ENCODE data around the gene SHMT2. TPM values are rescaled to one million over a fixed set of nuclear protein-coding genes. Genes with fewer than 3 reads are reported as not detected.

Gene SHMT2
- total RNA-seq, 1 donor from 2014 or later = 268 TPM

DNA sequence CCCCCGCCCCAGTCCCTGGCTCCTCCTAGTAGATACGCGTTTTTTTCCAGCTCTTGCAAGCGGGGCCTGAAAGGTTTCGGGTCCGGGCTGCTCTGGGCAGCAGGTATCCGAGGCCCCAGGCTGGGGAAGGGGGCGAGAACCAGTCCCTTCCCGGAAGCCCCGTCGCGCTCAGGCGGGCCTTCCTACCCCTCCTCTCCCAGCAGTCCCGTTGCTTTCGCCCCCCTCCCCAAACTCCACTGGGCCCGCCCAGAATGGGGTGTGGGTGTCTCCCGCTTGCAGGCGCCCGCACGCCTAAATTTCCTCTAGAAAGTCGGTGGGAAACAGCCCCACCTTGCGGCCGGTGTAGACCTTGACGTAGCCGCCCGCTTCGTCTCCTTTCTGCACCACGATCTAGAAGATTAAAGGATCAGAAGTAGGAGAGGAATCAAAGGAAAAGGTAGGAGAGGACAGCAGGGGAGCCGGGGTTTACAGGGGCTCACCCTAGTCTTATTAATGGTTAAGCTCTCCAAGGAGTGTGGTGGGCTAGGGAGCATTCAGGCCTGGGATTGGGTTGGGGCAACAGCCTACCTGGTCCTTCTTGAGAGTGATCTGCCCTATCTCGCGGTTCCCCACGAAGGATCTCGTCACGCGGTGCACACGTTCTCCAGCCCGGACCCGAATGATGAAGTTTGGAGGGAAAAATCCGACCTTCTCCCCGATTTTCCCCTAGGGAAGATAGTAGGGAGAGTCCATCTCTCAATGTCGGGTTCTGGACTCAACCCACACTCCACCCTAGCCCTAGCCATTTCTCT lies 14.2 kb downstream of the SHMT2 start:
- DNase-seq = peak; percentile 77
- H3K27ac Mint-ChIP-seq = peak overlapping the region; percentile 42
- H3K4me1 Mint-ChIP-seq = peaks cover 55% of the 10 kb centered on the region
- no peaks in the 10 kb centered on the region for H3K9me3 Mint-ChIP-seq
- TF ChIP-seq, protein P1, sequence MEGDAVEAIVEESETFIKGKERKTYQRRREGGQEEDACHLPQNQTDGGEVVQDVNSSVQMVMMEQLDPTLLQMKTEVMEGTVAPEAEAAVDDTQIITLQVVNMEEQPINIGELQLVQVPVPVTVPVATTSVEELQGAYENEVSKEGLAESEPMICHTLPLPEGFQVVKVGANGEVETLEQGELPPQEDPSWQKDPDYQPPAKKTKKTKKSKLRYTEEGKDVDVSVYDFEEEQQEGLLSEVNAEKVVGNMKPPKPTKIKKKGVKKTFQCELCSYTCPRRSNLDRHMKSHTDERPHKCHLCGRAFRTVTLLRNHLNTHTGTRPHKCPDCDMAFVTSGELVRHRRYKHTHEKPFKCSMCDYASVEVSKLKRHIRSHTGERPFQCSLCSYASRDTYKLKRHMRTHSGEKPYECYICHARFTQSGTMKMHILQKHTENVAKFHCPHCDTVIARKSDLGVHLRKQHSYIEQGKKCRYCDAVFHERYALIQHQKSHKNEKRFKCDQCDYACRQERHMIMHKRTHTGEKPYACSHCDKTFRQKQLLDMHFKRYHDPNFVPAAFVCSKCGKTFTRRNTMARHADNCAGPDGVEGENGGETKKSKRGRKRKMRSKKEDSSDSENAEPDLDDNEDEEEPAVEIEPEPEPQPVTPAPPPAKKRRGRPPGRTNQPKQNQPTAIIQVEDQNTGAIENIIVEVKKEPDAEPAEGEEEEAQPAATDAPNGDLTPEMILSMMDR (IDR thresholded peaks at IDR 0.05) = no peak
- peaks cover 10% of the 10 kb centered on the region for H3K36me3 Mint-ChIP-seq (ENCODE audit: low read depth)
- intact Hi-C loops (cut with micrococcal nuclease) = loop anchor here (1.0 to 10.0 kb wide), 6 partner anchors 30 to 609 kb away; partner anchors contain the start of genes BAZ2A, LRP1 and ZBTB39
- peak overlapping the region; percentile 89 for H3K4me3 Mint-ChIP-seq
- no peak for ATAC-seq (ENCODE audit: low read depth)
- ChIA-PET CTCF (interaction anchor here (1.0 to 20.9 kb wide), 16 partner anchors 9 to 209 kb away, joined by 3 to 390 read pairs (median 4); partner anchors contain the start of genes NXPH4 and SHMT2), POLR2A (interaction anchor here (0.6 to 9.0 kb wide), 9 partner anchors 9 to 518 kb away, joined by 3 to 268 read pairs (median 5); partner anchors contain the start of genes LRP1, NXPH4, SHMT2 and STAT6)
- peaks cover 6% of the 10 kb centered on the region for H3K27me3 Mint-ChIP-seq

DNA sequence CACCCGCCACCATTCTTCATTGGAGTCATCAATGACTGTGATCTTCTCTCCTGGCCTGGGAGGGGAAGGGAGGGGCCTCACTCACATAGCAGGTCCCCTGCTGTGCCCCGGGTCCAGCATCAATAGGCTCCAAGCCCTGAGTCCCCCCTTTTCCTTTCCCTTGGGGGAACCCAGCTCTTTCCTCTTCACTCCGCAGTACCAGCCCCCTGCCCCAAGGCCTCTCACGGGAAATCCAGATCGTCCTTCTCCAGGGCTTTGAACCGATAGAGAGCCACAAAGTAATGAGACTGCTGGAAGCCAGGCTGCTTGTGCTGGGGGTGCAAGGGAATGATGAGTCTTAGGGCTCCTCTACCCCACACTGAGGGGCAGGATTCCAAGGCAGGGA lies 14.8 kb downstream of the SHMT2 start:
- no peak for DNase-seq
- intact Hi-C loops (cut with micrococcal nuclease) = loop anchor here (5.0 to 10.0 kb wide), 2 partner anchors 237 to 610 kb away; partner anchors contain the start of genes BAZ2A and ZBTB39
- ChIA-PET POLR2A (interaction anchor here (0.6 to 0.7 kb wide), 2 partner anchors 30 to 68 kb away, joined by 3 read pairs; no protein-coding TSS in a partner anchor), CTCF (interaction anchor here (1.5 to 20.9 kb wide), 4 partner anchors 28 to 208 kb away, joined by 4 to 390 read pairs (median 13); partner anchors contain the start of gene NXPH4)
- Mint-ChIP-seq H3K4me1 (peaks cover 56% of the 10 kb centered on the region), H3K9me3 (no peaks in the 10 kb centered on the region), H3K27ac (no peak overlapping the region), H3K4me3 (no peak overlapping the region), H3K36me3 (ENCODE audit: low read depth) (peaks cover 10% of the 10 kb centered on the region), H3K27me3 (peaks cover 3% of the 10 kb centered on the region)
- TF ChIP-seq, protein P1 (IDR thresholded peaks at IDR 0.05) = no peak
- no peak for ATAC-seq (ENCODE audit: low read depth)

DNA sequence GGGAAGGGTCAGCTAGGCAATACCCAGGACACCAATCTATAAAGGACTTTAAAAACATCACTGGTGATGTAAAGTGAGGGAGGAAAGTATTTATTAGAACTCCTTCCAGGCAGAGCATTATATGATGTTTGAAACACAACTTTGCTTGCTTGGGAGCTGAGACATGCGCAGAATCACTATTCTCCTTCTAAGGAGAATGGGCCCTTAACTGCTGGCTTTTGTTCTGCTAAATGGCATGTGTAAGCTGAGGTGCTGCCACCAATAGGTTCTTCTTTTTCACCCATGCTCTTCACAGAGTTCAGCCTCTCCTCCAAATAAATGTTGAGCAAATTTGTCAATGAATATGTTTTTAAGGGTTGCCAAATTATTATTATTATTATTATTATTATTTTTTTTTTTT lies 17.5 kb downstream of the SHMT2 start:
- peaks cover 30% of the 10 kb centered on the region for H3K4me1 Mint-ChIP-seq
- H3K27me3 Mint-ChIP-seq = peaks cover 3% of the 10 kb centered on the region
- no peaks in the 10 kb centered on the region for H3K9me3 Mint-ChIP-seq
- POLR2A ChIA-PET = interaction anchor here (0.7 kb wide), 2 partner anchors 31 to 512 kb away, joined by 6 to 9 read pairs; no protein-coding TSS in a partner anchor
- intact Hi-C loops (cut with micrococcal nuclease) = loop anchor here (10.0 kb wide), 1 partner anchor 612 kb away; the partner anchor contains the start of gene BAZ2A
- H3K36me3 Mint-ChIP-seq (ENCODE audit: low read depth) = peaks cover 6% of the 10 kb centered on the region
- DNase-seq = no peak
- CTCF ChIA-PET = interaction anchor here (3.1 kb wide), 1 partner anchor 33 kb away, joined by 15 read pairs; no protein-coding TSS in a partner anchor
- no peak overlapping the region for H3K27ac Mint-ChIP-seq
- ATAC-seq (ENCODE audit: low read depth) = no peak
- H3K4me3 Mint-ChIP-seq = no peak overlapping the region
- TF ChIP-seq, protein P1 (IDR thresholded peaks at IDR 0.05) = no peak

DNA sequence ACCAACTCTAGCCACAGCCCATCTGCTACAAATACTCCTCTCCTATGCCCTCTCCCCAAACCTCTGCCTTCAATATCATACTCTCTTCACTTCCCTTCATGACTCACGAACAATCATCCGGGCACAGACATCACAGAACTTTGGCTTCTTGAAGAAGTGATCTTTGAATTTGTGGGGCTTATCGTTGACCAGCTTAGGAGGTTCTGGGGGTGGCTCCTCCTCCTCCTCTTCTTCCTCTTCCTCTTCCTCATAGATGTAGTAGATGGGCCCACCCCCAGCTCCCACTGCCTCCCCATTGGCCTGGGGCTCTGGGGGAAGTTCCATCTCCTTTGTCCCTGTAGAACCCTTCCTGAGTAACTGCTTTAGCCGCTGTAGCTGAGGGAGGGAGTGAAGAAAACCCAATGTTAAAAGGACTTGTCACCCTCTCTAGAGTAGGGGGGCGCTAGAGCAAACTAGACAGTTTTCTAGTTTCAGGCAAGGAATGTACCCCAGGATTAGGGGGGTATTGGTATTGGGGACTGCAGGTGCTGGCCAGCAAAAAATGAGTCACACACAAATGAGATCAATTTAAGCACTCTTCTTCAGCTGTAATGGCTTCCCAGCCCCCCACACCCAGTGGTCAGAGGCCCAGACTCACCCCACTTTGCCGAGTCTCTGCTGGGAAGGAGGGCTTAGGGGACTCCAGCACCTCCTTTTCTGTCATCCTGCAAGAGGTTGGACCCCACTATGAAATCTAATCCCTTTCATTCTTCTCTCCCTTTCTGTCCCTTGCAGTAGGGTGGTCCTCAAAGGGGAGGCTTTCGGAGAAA lies 19.6 kb downstream of the SHMT2 start:
- peaks cover 9% of the 10 kb centered on the region for H3K36me3 Mint-ChIP-seq (ENCODE audit: low read depth)
- peaks cover 3% of the 10 kb centered on the region for H3K27me3 Mint-ChIP-seq
- no peak overlapping the region for H3K27ac Mint-ChIP-seq
- peaks cover 10% of the 10 kb centered on the region for H3K4me1 Mint-ChIP-seq
- ChIA-PET CTCF (interaction anchor here (1.1 to 3.1 kb wide), 3 partner anchors 9 to 207 kb away, joined by 3 to 15 read pairs (median 9); no protein-coding TSS in a partner anchor), POLR2A (no interaction called here)
- TF ChIP-seq, protein P1 (IDR thresholded peaks at IDR 0.05) = no peak
- intact Hi-C loops (cut with micrococcal nuclease) = loop anchor here (10.0 kb wide), 1 partner anchor 614 kb away; the partner anchor contains the start of gene BAZ2A
- no peak for DNase-seq
- ATAC-seq (ENCODE audit: low read depth) = peak; percentile 21
- H3K4me3 Mint-ChIP-seq = peak overlapping the region; percentile 29
- H3K9me3 Mint-ChIP-seq = no peaks in the 10 kb centered on the region
